H1 (cell line): ENCODE measurements around the gene CLRN1. TPM values are rescaled to one million over a fixed set of nuclear protein-coding genes. Genes with fewer than 3 reads are reported as not detected.

ENCODE experiments used
- CTCF ChIA-PET: fragments of 300-600 bp; sonication (Branson Sonifier 250); formaldehyde crosslinking; loops from one replicate; lab custom pipeline; 2021; ENCODE audit not compliant: partially characterized antibody; lab: Charles Lee
- POLR2A ChIA-PET: fragments of 300-600 bp; sonication (Branson Sonifier 250); formaldehyde crosslinking; loops from one replicate; lab custom pipeline; 2021; ENCODE audit warnings: inconsistent platforms; ENCODE audit not compliant: partially characterized antibody; lab: Charles Lee
- DNase-seq, 2 experiments: peaks; one replicate each; pipeline versions ENCODE4 v3.0.0 to v3.0.0-alpha.2; 2010 to 2022; ENCODE audit warnings: low spot score in 2 of 2, low read depth in 1 of 2, mixed read lengths in 1 of 2
- FAIRE-seq: peaks from 2 replicates; lab custom pipeline; 2011; peaks lifted over from hg19 to GRCh38; lab: Jason Lieb, UNC
- H2AFZ ChIP-seq: 2 replicates; pipeline ENCODE4 v1.8.1; 2012; ENCODE audit warnings: low read length, inconsistent platforms
- H2AK5ac ChIP-seq: 2 replicates; pipeline ENCODE4 v1.6.1; 2013; ENCODE audit warnings: low read depth, low read length
- H2BK120ac ChIP-seq: replicated peaks from 2 replicates; pipeline ENCODE3; 2013; ENCODE audit warnings: low read depth, low read length, inconsistent platforms
- H2BK12ac ChIP-seq: 2 replicates; pipeline ENCODE4 v1.6.1; 2013; ENCODE audit warnings: low read depth, low read length
- H2BK15ac ChIP-seq: 2 replicates; pipeline ENCODE4 v1.6.1; 2013; ENCODE audit warnings: low read length
- H2BK20ac ChIP-seq: 2 replicates; pipeline ENCODE4 v1.6.1; 2013; ENCODE audit warnings: low read length
- H2BK5ac ChIP-seq: 2 replicates; pipeline ENCODE4 v1.6.1; 2013; ENCODE audit warnings: low read depth, low read length
- H3K14ac ChIP-seq: 2 replicates; pipeline ENCODE4 v1.6.1; 2013; ENCODE audit warnings: inconsistent platforms; ENCODE audit not compliant: insufficient read length
- H3K18ac ChIP-seq: 2 replicates; pipeline ENCODE4 v1.6.1; 2013; ENCODE audit warnings: low read length; ENCODE audit errors: extremely low read depth
- H3K23ac ChIP-seq: 2 replicates; pipeline ENCODE4 v1.6.1; 2013; ENCODE audit warnings: inconsistent platforms; ENCODE audit not compliant: insufficient read length
- H3K23me2 ChIP-seq: 2 replicates; pipeline ENCODE4 v1.6.1; 2013; ENCODE audit warnings: low read depth, low read length
- H3K27ac ChIP-seq: 2 replicates; pipeline ENCODE4 v1.6.1; 2011; ENCODE audit warnings: low read depth, low read length, inconsistent platforms
- H3K27me3 ChIP-seq, 4 experiments: replicated peaks in 1 of 4; 1 replicate in 1 of 4; 2 replicates in 3 of 4; pipeline versions ENCODE4 v1.6.1 to v1.8.1; 2011 to 2013; ENCODE audit warnings: low read length in 3 of 4, mild to moderate bottlenecking in 3 of 4, inconsistent platforms in 2 of 4, mixed read lengths in 2 of 4, moderate library complexity in 1 of 4; ENCODE audit not compliant: control insufficient read depth in 3 of 4, insufficient read depth in 3 of 4; ENCODE audit errors: extremely low read depth in 1 of 4
- H3K36me3 ChIP-seq, 4 experiments: 2 replicates each; pipeline versions ENCODE4 v1.6.1 to v1.8.1; 2011 to 2013; ENCODE audit warnings: mild to moderate bottlenecking in 4 of 4, low read length in 3 of 4, moderate library complexity in 2 of 4, control low read depth in 1 of 4, inconsistent platforms in 1 of 4; ENCODE audit not compliant: insufficient read depth in 4 of 4, control insufficient read depth in 2 of 4
- H3K4ac ChIP-seq: replicated peaks from 2 replicates; pipeline ENCODE3; 2013; ENCODE audit warnings: low read length, low read depth, mixed read lengths, inconsistent platforms; ENCODE audit not compliant: insufficient read length
- H3K4me1 ChIP-seq, 4 experiments: replicated peaks in 1 of 4; 1 replicate in 1 of 4; 2 replicates in 3 of 4; pipeline versions ENCODE4 v1.6.1 to v1.8.1; 2011 to 2013; ENCODE audit warnings: low read length in 3 of 4, inconsistent platforms in 2 of 4, mixed read lengths in 1 of 4; ENCODE audit not compliant: insufficient read depth in 4 of 4, control insufficient read depth in 3 of 4
- H3K4me2 ChIP-seq, 2 experiments: 2 replicates each; pipeline versions ENCODE4 v1.6.1 to v1.8.1; 2011 to 2013; ENCODE audit warnings: low read depth in 2 of 2, low read length in 2 of 2, control low read depth in 1 of 2, inconsistent platforms in 1 of 2, mild to moderate bottlenecking in 1 of 2; ENCODE audit not compliant: insufficient read depth in 1 of 2
- H3K4me3 ChIP-seq, 4 experiments: fragments of 200-600, 300-600 bp in 1 of 4; sonication (generic), shearing (Covaris generic), sonication (Bioruptor Twin) in 1 of 4; 2 replicates each; pipeline versions ENCODE4 v1.5.1 to v1.8.1; 2011 to 2016; ENCODE audit warnings: low read length in 4 of 4, low read depth in 3 of 4, control low read depth in 2 of 4, inconsistent platforms in 2 of 4, mild to moderate bottlenecking in 2 of 4, mixed read lengths in 1 of 4, moderate library complexity in 1 of 4; ENCODE audit not compliant: insufficient read depth in 2 of 4; ENCODE audit errors: extremely low read depth in 1 of 4
- H3K56ac ChIP-seq: replicated peaks from 2 replicates; pipeline ENCODE3; 2013; ENCODE audit warnings: low read depth, mild to moderate bottlenecking, mixed read lengths, low read length, inconsistent platforms; ENCODE audit not compliant: insufficient read length
- H3K79me1 ChIP-seq: 2 replicates; pipeline ENCODE4 v1.6.1; 2013; ENCODE audit warnings: low read depth, low read length, control low read depth
- H3K79me2 ChIP-seq, 2 experiments: 2 replicates each; pipeline versions ENCODE4 v1.6.1 to v1.8.1; 2012 to 2013; ENCODE audit warnings: low read length in 2 of 2, mild to moderate bottlenecking in 2 of 2, inconsistent platforms in 1 of 2; ENCODE audit not compliant: insufficient read depth in 2 of 2, control insufficient read depth in 1 of 2
- H3K9ac ChIP-seq, 4 experiments: replicated peaks in 1 of 4; 1 replicate in 1 of 4; 2 replicates in 3 of 4; pipeline versions ENCODE4 v1.6.1 to v1.8.1; 2011 to 2013; ENCODE audit warnings: low read depth in 3 of 4, low read length in 3 of 4, control low read depth in 2 of 4, mild to moderate bottlenecking in 2 of 4, moderate library complexity in 2 of 4, inconsistent platforms in 1 of 4; ENCODE audit errors: extremely low read depth in 1 of 4
- H3K9me3 ChIP-seq, 2 experiments: 2 replicates each; pipeline versions ENCODE4 v1.6.1 to v1.8.1; 2012 to 2013; ENCODE audit warnings: mild to moderate bottlenecking in 2 of 2, moderate library complexity in 2 of 2, control low read depth in 1 of 2, inconsistent platforms in 1 of 2, low read depth in 1 of 2, low read length in 1 of 2, mixed read lengths in 1 of 2; ENCODE audit not compliant: insufficient read depth in 2 of 2
- H4K20me1 ChIP-seq, 2 experiments: replicated peaks in 1 of 2; 2 replicates each; pipeline versions ENCODE3 to v1.8.1; 2011 to 2013; ENCODE audit warnings: inconsistent platforms in 2 of 2, low read length in 2 of 2, mild to moderate bottlenecking in 1 of 2; ENCODE audit not compliant: insufficient read depth in 2 of 2, control insufficient read depth in 1 of 2
- H4K5ac ChIP-seq: 2 replicates; pipeline ENCODE4 v1.6.1; 2013; ENCODE audit warnings: low read length, low read depth, mixed read lengths, inconsistent platforms; ENCODE audit not compliant: insufficient read length
- H4K8ac ChIP-seq: 2 replicates; pipeline ENCODE4 v1.8.0; 2013; ENCODE audit warnings: mild to moderate bottlenecking, moderate library complexity, low read length, inconsistent platforms; ENCODE audit not compliant: insufficient read depth; ENCODE audit errors: extremely low read depth
- H4K91ac ChIP-seq: replicated peaks from 2 replicates; pipeline ENCODE3; 2013; ENCODE audit warnings: low read length, mixed read lengths, inconsistent platforms; ENCODE audit not compliant: insufficient read length
- BRCA1 ChIP-seq: IDR thresholded peaks from 2 replicates; pipeline ENCODE4 v1.6.1; 2012; ENCODE audit warnings: low read depth, low read length, improper control_type of control experiment
- CREB1 ChIP-seq: IDR thresholded peaks from 2 replicates; pipeline ENCODE4 v1.6.1; 2012; ENCODE audit warnings: inconsistent platforms
- E2F6 ChIP-seq: IDR thresholded peaks from 2 replicates; pipeline ENCODE4 v1.6.1; 2012; ENCODE audit warnings: inconsistent platforms
- EZH2 ChIP-seq: fragments of 200-600 bp; sonication (generic); IDR thresholded peaks from 2 replicates; pipeline ENCODE4 v1.7.1; 2012; ENCODE audit warnings: low read depth, mild to moderate bottlenecking, moderate library complexity, low read length, inconsistent platforms; ENCODE audit not compliant: severe bottlenecking
- GTF2F1 ChIP-seq: IDR thresholded peaks from 2 replicates; pipeline ENCODE4 v1.6.1; 2012; ENCODE audit warnings: low read depth, low read length, improper control_type of control experiment, borderline replicate concordance
- JUN ChIP-seq: IDR thresholded peaks from 2 replicates; pipeline ENCODE4 v1.6.1; 2011; ENCODE audit warnings: low read depth, mild to moderate bottlenecking, improper control_type of control experiment, low read length
- JUND ChIP-seq: IDR thresholded peaks from 2 replicates; pipeline ENCODE4 v1.6.1; 2011; ENCODE audit warnings: mild to moderate bottlenecking, improper control_type of control experiment, low read length
- KDM5A ChIP-seq: fragments of 200-600 bp; IDR thresholded peaks from 2 replicates; pipeline ENCODE4 v1.7.1; 2012; ENCODE audit warnings: mild to moderate bottlenecking, low read length, inconsistent platforms, mixed read lengths
- MAFK ChIP-seq: IDR thresholded peaks from 2 replicates; pipeline ENCODE4 v1.6.1; 2012; ENCODE audit warnings: low read depth, mild to moderate bottlenecking, improper control_type of control experiment, low read length
- RNF2 ChIP-seq: fragments of 200-900, 300-1000 bp; sonication (generic); IDR thresholded peaks from 2 replicates; pipeline ENCODE4 v1.7.1; 2016; ENCODE audit warnings: borderline replicate concordance, low read depth, mild to moderate bottlenecking, antibody characterized with exemption, low read length; ENCODE audit not compliant: poor library complexity, severe bottlenecking; ENCODE audit errors: missing control alignments
- SIN3A ChIP-seq, 2 experiments: IDR thresholded peaks in 1 of 2; conservative IDR thresholded peaks in 1 of 2; 2 replicates each; pipeline ENCODE4 v1.6.1; 2011 to 2012; ENCODE audit warnings: low read length in 2 of 2, improper control_type of control experiment in 1 of 2, low read depth in 1 of 2, mild to moderate bottlenecking in 1 of 2
- SP2 ChIP-seq: IDR thresholded peaks from 2 replicates; pipeline ENCODE4 v1.6.1; 2012; ENCODE audit warnings: mild to moderate bottlenecking, low read length, inconsistent platforms
- YY1 ChIP-seq: IDR thresholded peaks from 2 replicates; pipeline ENCODE4 v1.6.1; 2011; ENCODE audit warnings: low read depth, mild to moderate bottlenecking, low read length
- WGBS, 2 experiments: shearing (Covaris generic) in 1 of 2; methylation state at CpG; one replicate each; pipeline versions ENCODE4 v1.1.6 to v1.1.7; 2013 to 2015; ENCODE audit warnings: low lambda C conversion rate in 2 of 2, mixed read lengths in 2 of 2, inconsistent platforms in 1 of 2, low coverage in 1 of 2, missing lambda C conversion rate in 1 of 2; ENCODE audit not compliant: insufficient replicate concordance in 2 of 2, insufficient coverage in 1 of 2, insufficient read length in 1 of 2; ENCODE audit errors: extremely low coverage in 1 of 2, missing lambda C conversion rate in 1 of 2; 5-methylcytosine and 5-hydroxymethylcytosine counted together
- polyA plus RNA-seq, 7 experiments: library from polyadenylated mRNA; depleted of rRNA in 3 of 7; stranded (reverse) in 5 of 7; unstranded in 2 of 7; fragments of >200 nt in 5 of 7; fragments of 200-250 nt in 2 of 7; gene quantifications; 1 replicate in 5 of 7; 2 replicates in 1 of 7; 4 replicates in 1 of 7; pipeline versions ENCODE4 v1.2.1 to v1.2.3, GENCODE V29; 2011 to 2013; ENCODE audit warnings: missing spikeins in 2 of 7, mixed read lengths in 2 of 7
- total RNA-seq: library from RNA; stranded (reverse); fragmentation: NEBNext Ultra II Directional; extraction: Animal tissue kit (Norgen Biotek cat#: 25700); gene quantifications from 2 replicates; pipeline ENCODE4 v1.2.1, GENCODE V29; 2021

The CLRN1 gene
- total and polyA plus RNA-seq, 2 of the 8 experiments (the other 6 are each of a cell fraction or from before 2014, with no cell fraction given) = 0.20 to 0.35 TPM

DNA sequence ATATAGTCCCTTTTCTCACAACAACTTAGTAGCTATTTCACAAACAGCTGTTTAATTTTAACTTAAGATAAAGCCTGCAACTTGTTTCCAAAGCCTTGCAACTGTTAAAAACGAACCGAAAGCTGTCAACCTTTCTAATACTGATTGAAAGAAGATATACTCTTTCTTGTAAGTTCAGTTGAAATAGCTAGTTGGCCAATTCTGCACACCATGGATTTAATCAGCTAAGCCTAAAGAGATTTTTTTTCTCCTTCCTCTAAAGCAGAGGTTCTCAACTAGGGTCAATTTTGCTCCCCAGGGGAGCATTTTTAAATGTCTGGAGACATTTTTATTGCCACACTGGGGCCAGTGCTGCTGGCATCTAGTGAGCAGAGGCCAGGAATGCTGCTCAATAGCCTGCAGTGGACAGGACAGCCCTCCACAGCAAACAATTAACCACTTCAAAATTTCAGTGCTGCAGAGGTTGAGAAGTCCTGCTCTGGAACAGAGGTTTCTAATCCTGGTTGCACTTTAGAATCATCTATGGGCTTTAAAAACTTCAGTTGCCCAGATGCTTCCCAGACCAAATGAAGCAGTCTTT lies 93.4 kb downstream of the CLRN1 start:
- H2BK12ac ChIP-seq = no peak overlapping the region
- no peak overlapping the region for H2AFZ ChIP-seq
- H3K79me1 ChIP-seq = no peaks in the 10 kb centered on the region
- TF ChIP-seq EZH2 (no peak), CREB1 (no peak), E2F6 (no peak), RNF2 (no peak), SP2 (no peak), JUN (no peak), SIN3A (conservative IDR thresholded peaks at IDR 0.05 in 1 of 2, IDR thresholded peaks at IDR 0.05 in 1 of 2; ENCODE audit: low read depth in 1 of 2, low read length in 2 of 2) (no peak), BRCA1 (no peak), MAFK (no peak), YY1 (no peak), JUND (no peak), KDM5A (no peak), GTF2F1 (no peak)

More for the DNA sequence above, 93.4 kb downstream of the CLRN1 start:
- no peak overlapping the region for H3K27ac ChIP-seq
- no peak overlapping the region for H2AK5ac ChIP-seq
- H3K9ac ChIP-seq = no peak overlapping the region
- H3K4ac ChIP-seq = no peak overlapping the region
- FAIRE-seq = no peak
- H3K4me1 ChIP-seq = no peaks in the 10 kb centered on the region
- ChIA-PET CTCF (interaction anchor here (0.6 to 1.8 kb wide), 5 partner anchors 10 to 264 kb away, joined by 3 to 5 read pairs (median 3); no protein-coding TSS in a partner anchor), POLR2A (no interaction called here)
- H3K9me3 ChIP-seq = no peaks in the 10 kb centered on the region
- H3K27me3 ChIP-seq = peaks cover 0 to 1% (median 0%) of the 10 kb centered on the region in 4 experiments; a peak in 1 of 7 replicates
- no peak overlapping the region for H2BK5ac ChIP-seq
- no peaks in the 10 kb centered on the region for H3K36me3 ChIP-seq
- H3K23me2 ChIP-seq = no peaks in the 10 kb centered on the region
- no peak overlapping the region for H3K56ac ChIP-seq
- no peaks in the 10 kb centered on the region for H4K20me1 ChIP-seq
- H3K18ac ChIP-seq = no peak overlapping the region
- H2BK20ac ChIP-seq = no peak overlapping the region
- H3K14ac ChIP-seq = no peak overlapping the region
- WGBS, 2 experiments = 73% methylated on average over 2 of the region's 2 CpGs; no CpG with 5 or more reads in 1 of the 2 experiments
- no peak overlapping the region for H3K4me2 ChIP-seq
- no peak overlapping the region for H3K23ac ChIP-seq
- H2BK15ac ChIP-seq = no peak overlapping the region
- no peak overlapping the region for H4K91ac ChIP-seq
- H4K5ac ChIP-seq = no peak overlapping the region
- H3K79me2 ChIP-seq = no peaks in the 10 kb centered on the region
- no peak for DNase-seq
- H4K8ac ChIP-seq = no peak overlapping the region
- H3K4me3 ChIP-seq = no peak overlapping the region
- no peak overlapping the region for H2BK120ac ChIP-seq
